K562 (cell line): Measurements from ENCODE around the gene P2RY13.

Source experiments
- ERF ChIP-seq: fragments of 450-650 bp; formaldehyde crosslinking; IDR thresholded peaks from 2 replicates; pipeline ENCODE4 v1.4.0; 2020; ENCODE audit warnings: mild to moderate bottlenecking, mixed read lengths
- POU5F1 ChIP-seq: fragments of 150-350 bp; IDR thresholded peaks from 2 replicates; pipeline ENCODE4 v1.6.1; 2014; ENCODE audit warnings: borderline replicate concordance, low read length, low read depth, mild to moderate bottlenecking; ENCODE audit not compliant: partially characterized antibody
- SP1 ChIP-seq: sonication (generic); formaldehyde crosslinking; IDR thresholded peaks from 2 replicates; pipeline ENCODE4 v1.8.1; 2022; ENCODE audit warnings: mild to moderate bottlenecking, missing genetic modification reagents
- ZNF609 ChIP-seq: sonication (generic); formaldehyde crosslinking; IDR thresholded peaks from 2 replicates; pipeline ENCODE4 v1.8.1; 2023; ENCODE audit warnings: missing genetic modification reagents, mild to moderate bottlenecking, borderline replicate concordance
- TF ChIP-seq, protein P1 (sequence below), 3 experiments: IDR thresholded peaks in 2 of 3; conservative IDR thresholded peaks in 1 of 3; 2 replicates each; pipeline ENCODE4 v1.5.1; 2011 to 2012; ENCODE audit warnings: low read length in 3 of 3, mild to moderate bottlenecking in 3 of 3, control low read depth in 2 of 3, improper control_type of control experiment in 1 of 3, inconsistent platforms in 1 of 3, low read depth in 1 of 3, mixed read lengths in 1 of 3, moderate library complexity in 1 of 3; ENCODE audit not compliant: insufficient read depth in 2 of 3
- TF ChIP-seq, protein P2 (sequence below): sonication (generic); formaldehyde crosslinking; IDR thresholded peaks from 2 replicates; pipeline ENCODE4 v1.8.0; 2022; ENCODE audit warnings: mild to moderate bottlenecking, missing genetic modification reagents
- TF ChIP-seq, protein P3 (sequence below): sonication (generic); formaldehyde crosslinking; IDR thresholded peaks from 2 replicates; pipeline ENCODE4 v1.8.1; 2023; ENCODE audit warnings: mild to moderate bottlenecking, missing genetic modification reagents, moderate library complexity

- TF ChIP-seq ZNF609 (CRISPR knock-in tag) (no peak), SP1 (CRISPR knock-in tag) (no peak), POU5F1 (no peak), ERF (CRISPR knock-in tag) (no peak)
- TF ChIP-seq, protein P1, sequence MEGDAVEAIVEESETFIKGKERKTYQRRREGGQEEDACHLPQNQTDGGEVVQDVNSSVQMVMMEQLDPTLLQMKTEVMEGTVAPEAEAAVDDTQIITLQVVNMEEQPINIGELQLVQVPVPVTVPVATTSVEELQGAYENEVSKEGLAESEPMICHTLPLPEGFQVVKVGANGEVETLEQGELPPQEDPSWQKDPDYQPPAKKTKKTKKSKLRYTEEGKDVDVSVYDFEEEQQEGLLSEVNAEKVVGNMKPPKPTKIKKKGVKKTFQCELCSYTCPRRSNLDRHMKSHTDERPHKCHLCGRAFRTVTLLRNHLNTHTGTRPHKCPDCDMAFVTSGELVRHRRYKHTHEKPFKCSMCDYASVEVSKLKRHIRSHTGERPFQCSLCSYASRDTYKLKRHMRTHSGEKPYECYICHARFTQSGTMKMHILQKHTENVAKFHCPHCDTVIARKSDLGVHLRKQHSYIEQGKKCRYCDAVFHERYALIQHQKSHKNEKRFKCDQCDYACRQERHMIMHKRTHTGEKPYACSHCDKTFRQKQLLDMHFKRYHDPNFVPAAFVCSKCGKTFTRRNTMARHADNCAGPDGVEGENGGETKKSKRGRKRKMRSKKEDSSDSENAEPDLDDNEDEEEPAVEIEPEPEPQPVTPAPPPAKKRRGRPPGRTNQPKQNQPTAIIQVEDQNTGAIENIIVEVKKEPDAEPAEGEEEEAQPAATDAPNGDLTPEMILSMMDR (IDR thresholded peaks at IDR 0.05 in 2 of 3, conservative IDR thresholded peaks at IDR 0.05 in 1 of 3; ENCODE audit: insufficient read depth in 2 of 3, low read depth in 1 of 3, low read length in 3 of 3), result no peak
- TF ChIP-seq, protein P2, sequence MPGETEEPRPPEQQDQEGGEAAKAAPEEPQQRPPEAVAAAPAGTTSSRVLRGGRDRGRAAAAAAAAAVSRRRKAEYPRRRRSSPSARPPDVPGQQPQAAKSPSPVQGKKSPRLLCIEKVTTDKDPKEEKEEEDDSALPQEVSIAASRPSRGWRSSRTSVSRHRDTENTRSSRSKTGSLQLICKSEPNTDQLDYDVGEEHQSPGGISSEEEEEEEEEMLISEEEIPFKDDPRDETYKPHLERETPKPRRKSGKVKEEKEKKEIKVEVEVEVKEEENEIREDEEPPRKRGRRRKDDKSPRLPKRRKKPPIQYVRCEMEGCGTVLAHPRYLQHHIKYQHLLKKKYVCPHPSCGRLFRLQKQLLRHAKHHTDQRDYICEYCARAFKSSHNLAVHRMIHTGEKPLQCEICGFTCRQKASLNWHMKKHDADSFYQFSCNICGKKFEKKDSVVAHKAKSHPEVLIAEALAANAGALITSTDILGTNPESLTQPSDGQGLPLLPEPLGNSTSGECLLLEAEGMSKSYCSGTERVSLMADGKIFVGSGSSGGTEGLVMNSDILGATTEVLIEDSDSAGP, result no peak
- TF ChIP-seq, protein P3, sequence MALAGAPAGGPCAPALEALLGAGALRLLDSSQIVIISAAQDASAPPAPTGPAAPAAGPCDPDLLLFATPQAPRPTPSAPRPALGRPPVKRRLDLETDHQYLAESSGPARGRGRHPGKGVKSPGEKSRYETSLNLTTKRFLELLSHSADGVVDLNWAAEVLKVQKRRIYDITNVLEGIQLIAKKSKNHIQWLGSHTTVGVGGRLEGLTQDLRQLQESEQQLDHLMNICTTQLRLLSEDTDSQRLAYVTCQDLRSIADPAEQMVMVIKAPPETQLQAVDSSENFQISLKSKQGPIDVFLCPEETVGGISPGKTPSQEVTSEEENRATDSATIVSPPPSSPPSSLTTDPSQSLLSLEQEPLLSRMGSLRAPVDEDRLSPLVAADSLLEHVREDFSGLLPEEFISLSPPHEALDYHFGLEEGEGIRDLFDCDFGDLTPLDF (CRISPR knock-in tag), result no peak
These were observed 43.4 kb downstream of the P2RY13 start for GRCh38 chr3:151285940-151286339.
